ENCODE measurements around the gene PNLIPRP3. TPM values are rescaled to one million over a fixed set of nuclear protein-coding genes. Genes with fewer than 3 reads are reported as not detected.

PNLIPRP3 gene
- total and polyA plus RNA-seq, 3 experiments from 2014 or later: not detected

- Mint-ChIP-seq H3K36me3 (no peaks in the 10 kb centered on the region), H3K4me3 (no peak overlapping the region), H3K27me3 (peaks cover 0 to 4% of the 10 kb centered on the region in 2 donors), H3K27ac (no peak overlapping the region), H3K4me1 (no peaks in the 10 kb centered on the region), H3K9me3 (peaks cover 0 to 5% (median 3%) of the 10 kb centered on the region in 5 donors)
- H3K27ac ChIP-seq (ENCODE audit: low read depth, low read length): no peak overlapping the region
- DNase-seq: no peak
- H3K4me1 ChIP-seq (ENCODE audit: insufficient read depth, low read length): no peaks in the 10 kb centered on the region
- H3K9me3 ChIP-seq (ENCODE audit: low read length): no peaks in the 10 kb centered on the region
- H3K36me3 ChIP-seq (ENCODE audit: insufficient read depth, low read length): no peaks in the 10 kb centered on the region
- no peak overlapping the region for H3K4me3 ChIP-seq (ENCODE audit: low read length)
- CTCF ChIA-PET: no interaction called here
- H3K27me3 ChIP-seq (ENCODE audit: insufficient read depth, low read length, poor library complexity, severe bottlenecking): no peaks in the 10 kb centered on the region
- POLR2A ChIA-PET: no interaction called here
Measured at GRCh38 chr10:116403740-116404250, 23.9 kb upstream of the PNLIPRP3 start.

- H3K36me3 Mint-ChIP-seq: no peaks in the 10 kb centered on the region
- Histone ChIP-seq H3K4me3 (ENCODE audit: low read length) (no peak overlapping the region), H3K9me3 (ENCODE audit: low read length) (no peaks in the 10 kb centered on the region), H3K36me3 (ENCODE audit: insufficient read depth, low read length) (no peaks in the 10 kb centered on the region), H3K27ac (ENCODE audit: low read depth, low read length) (no peak overlapping the region), H3K4me1 (ENCODE audit: insufficient read depth, low read length) (no peaks in the 10 kb centered on the region), H3K27me3 (ENCODE audit: insufficient read depth, low read length, poor library complexity, severe bottlenecking) (no peaks in the 10 kb centered on the region)
- POLR2A ChIA-PET: no interaction called here
- no peak overlapping the region for H3K27ac Mint-ChIP-seq
- H3K4me1 Mint-ChIP-seq: no peaks in the 10 kb centered on the region
- peaks cover 0 to 6% (median 3%) of the 10 kb centered on the region in 5 donors for H3K9me3 Mint-ChIP-seq
- CTCF ChIA-PET: no interaction called here
- peaks cover 0 to 4% of the 10 kb centered on the region in 2 donors for H3K27me3 Mint-ChIP-seq
- no peak overlapping the region for H3K4me3 Mint-ChIP-seq
- DNase-seq: no peak
Measured at GRCh38 chr10:116408719-116409118, 18.9 kb upstream of the PNLIPRP3 start.

GRCh38 chr10:116410351-116410750 lies 17.3 kb upstream of the PNLIPRP3 start:
- peaks cover 0 to 2% of the 10 kb centered on the region in 2 donors for H3K27me3 Mint-ChIP-seq
- H3K27ac ChIP-seq (ENCODE audit: low read depth, low read length): no peak overlapping the region
- no peaks in the 10 kb centered on the region for H3K27me3 ChIP-seq (ENCODE audit: insufficient read depth, low read length, poor library complexity, severe bottlenecking)
- peaks cover 0 to 6% (median 2%) of the 10 kb centered on the region in 5 donors for H3K9me3 Mint-ChIP-seq
- H3K4me1 Mint-ChIP-seq: no peaks in the 10 kb centered on the region
- no peak overlapping the region for H3K4me3 Mint-ChIP-seq
- H3K27ac Mint-ChIP-seq: no peak overlapping the region
- DNase-seq: no peak
- no peaks in the 10 kb centered on the region for H3K36me3 Mint-ChIP-seq
- no peaks in the 10 kb centered on the region for H3K4me1 ChIP-seq (ENCODE audit: insufficient read depth, low read length)
- H3K4me3 ChIP-seq (ENCODE audit: low read length): no peak overlapping the region
- ChIA-PET CTCF (no interaction called here), POLR2A (no interaction called here)
- H3K9me3 ChIP-seq (ENCODE audit: low read length): no peaks in the 10 kb centered on the region
- no peaks in the 10 kb centered on the region for H3K36me3 ChIP-seq (ENCODE audit: insufficient read depth, low read length)

- no peaks in the 10 kb centered on the region for H3K4me1 Mint-ChIP-seq
- no peak for DNase-seq
- no peaks in the 10 kb centered on the region for H3K27me3 Mint-ChIP-seq
Measured at GRCh38 chr10:116417821-116418220, 9.8 kb upstream of the PNLIPRP3 start.

GRCh38 chr10:116418389-116418788 lies 9.3 kb upstream of the PNLIPRP3 start:
- no peaks in the 10 kb centered on the region for H3K36me3 Mint-ChIP-seq
- Histone ChIP-seq H3K27ac (ENCODE audit: low read depth, low read length) (no peak overlapping the region), H3K4me1 (ENCODE audit: insufficient read depth, low read length) (no peaks in the 10 kb centered on the region), H3K4me3 (ENCODE audit: low read length) (no peak overlapping the region), H3K36me3 (ENCODE audit: insufficient read depth, low read length) (no peaks in the 10 kb centered on the region), H3K9me3 (ENCODE audit: low read length) (no peaks in the 10 kb centered on the region), H3K27me3 (ENCODE audit: insufficient read depth, low read length, poor library complexity, severe bottlenecking) (no peaks in the 10 kb centered on the region)
- ChIA-PET CTCF (no interaction called here), POLR2A (no interaction called here)
- H3K9me3 Mint-ChIP-seq: peaks cover 0 to 5% (median 0%) of the 10 kb centered on the region in 5 donors
- DNase-seq: no peak
- H3K4me1 Mint-ChIP-seq: no peaks in the 10 kb centered on the region
- H3K27me3 Mint-ChIP-seq: no peaks in the 10 kb centered on the region
- H3K27ac Mint-ChIP-seq: no peak overlapping the region
- no peak overlapping the region for H3K4me3 Mint-ChIP-seq

More at GRCh38 chr10:116417821-116418220, 9.8 kb upstream of the PNLIPRP3 start:
- POLR2A ChIA-PET: no interaction called here
- Histone ChIP-seq H3K27me3 (ENCODE audit: insufficient read depth, low read length, poor library complexity, severe bottlenecking) (no peaks in the 10 kb centered on the region), H3K36me3 (ENCODE audit: insufficient read depth, low read length) (no peaks in the 10 kb centered on the region), H3K9me3 (ENCODE audit: low read length) (no peaks in the 10 kb centered on the region), H3K4me3 (ENCODE audit: low read length) (no peak overlapping the region), H3K4me1 (ENCODE audit: insufficient read depth, low read length) (no peaks in the 10 kb centered on the region), H3K27ac (ENCODE audit: low read depth, low read length) (no peak overlapping the region)
- CTCF ChIA-PET: no interaction called here
- H3K9me3 Mint-ChIP-seq: peaks cover 0 to 5% (median 0%) of the 10 kb centered on the region in 5 donors
- no peak overlapping the region for H3K4me3 Mint-ChIP-seq
- H3K36me3 Mint-ChIP-seq: no peaks in the 10 kb centered on the region
- H3K27ac Mint-ChIP-seq: no peak overlapping the region

- POLR2A ChIA-PET: no interaction called here
- H3K4me3 ChIP-seq (ENCODE audit: low read length): no peak overlapping the region
- no peak overlapping the region for H3K27ac ChIP-seq (ENCODE audit: low read depth, low read length)
- CTCF ChIA-PET: no interaction called here
- no peaks in the 10 kb centered on the region for H3K9me3 ChIP-seq (ENCODE audit: low read length)
- DNase-seq: no peak
- Mint-ChIP-seq H3K36me3 (no peaks in the 10 kb centered on the region), H3K27ac (no peak overlapping the region), H3K4me1 (no peaks in the 10 kb centered on the region), H3K4me3 (no peak overlapping the region), H3K27me3 (no peaks in the 10 kb centered on the region), H3K9me3 (peaks cover 0 to 5% (median 0%) of the 10 kb centered on the region in 5 donors)
- H3K36me3 ChIP-seq (ENCODE audit: insufficient read depth, low read length): no peaks in the 10 kb centered on the region
- H3K27me3 ChIP-seq (ENCODE audit: insufficient read depth, low read length, poor library complexity, severe bottlenecking): no peaks in the 10 kb centered on the region
- H3K4me1 ChIP-seq (ENCODE audit: insufficient read depth, low read length): no peaks in the 10 kb centered on the region
Measured at GRCh38 chr10:116421815-116422214, 5.8 kb upstream of the PNLIPRP3 start.

- no peaks in the 10 kb centered on the region for H3K9me3 Mint-ChIP-seq
- no peaks in the 10 kb centered on the region for H3K27me3 ChIP-seq (ENCODE audit: insufficient read depth, low read length, poor library complexity, severe bottlenecking)
- H3K4me3 ChIP-seq (ENCODE audit: low read length): no peak overlapping the region
- ChIA-PET CTCF (no interaction called here), POLR2A (no interaction called here)
- no peaks in the 10 kb centered on the region for H3K4me1 ChIP-seq (ENCODE audit: insufficient read depth, low read length)
- H3K36me3 ChIP-seq (ENCODE audit: insufficient read depth, low read length): no peaks in the 10 kb centered on the region
- no peaks in the 10 kb centered on the region for H3K27me3 Mint-ChIP-seq
- H3K27ac ChIP-seq (ENCODE audit: low read depth, low read length): no peak overlapping the region
- DNase-seq: no peak
- no peaks in the 10 kb centered on the region for H3K4me1 Mint-ChIP-seq
- no peak overlapping the region for H3K4me3 Mint-ChIP-seq
- no peak overlapping the region for H3K27ac Mint-ChIP-seq
- no peaks in the 10 kb centered on the region for H3K9me3 ChIP-seq (ENCODE audit: low read length)
- no peaks in the 10 kb centered on the region for H3K36me3 Mint-ChIP-seq
Measured at GRCh38 chr10:116429288-116429977, 1.8 kb downstream of the PNLIPRP3 start.

GRCh38 chr10:116430288-116430687 lies 2.6 kb downstream of the PNLIPRP3 start:
- Mint-ChIP-seq H3K4me3 (no peak overlapping the region), H3K9me3 (no peaks in the 10 kb centered on the region), H3K27ac (no peak overlapping the region), H3K4me1 (no peaks in the 10 kb centered on the region), H3K36me3 (no peaks in the 10 kb centered on the region), H3K27me3 (no peaks in the 10 kb centered on the region)
- POLR2A ChIA-PET: no interaction called here
- Histone ChIP-seq H3K4me3 (ENCODE audit: low read length) (no peak overlapping the region), H3K27ac (ENCODE audit: low read depth, low read length) (no peak overlapping the region), H3K36me3 (ENCODE audit: insufficient read depth, low read length) (no peaks in the 10 kb centered on the region), H3K27me3 (ENCODE audit: insufficient read depth, low read length, poor library complexity, severe bottlenecking) (no peaks in the 10 kb centered on the region), H3K9me3 (ENCODE audit: low read length) (no peaks in the 10 kb centered on the region), H3K4me1 (ENCODE audit: insufficient read depth, low read length) (no peaks in the 10 kb centered on the region)
- CTCF ChIA-PET: no interaction called here
- DNase-seq: no peak

All from CD8-positive, alpha-beta memory T cell (primary cell).